Right kidney (tissue), 1 donor: ENCODE results near the gene JMJD7.

Experiments
- DNase-seq: peaks from one replicate; pipeline ENCODE4 v3.0.0-alpha.2; 2016

Gene JMJD7

DNA sequence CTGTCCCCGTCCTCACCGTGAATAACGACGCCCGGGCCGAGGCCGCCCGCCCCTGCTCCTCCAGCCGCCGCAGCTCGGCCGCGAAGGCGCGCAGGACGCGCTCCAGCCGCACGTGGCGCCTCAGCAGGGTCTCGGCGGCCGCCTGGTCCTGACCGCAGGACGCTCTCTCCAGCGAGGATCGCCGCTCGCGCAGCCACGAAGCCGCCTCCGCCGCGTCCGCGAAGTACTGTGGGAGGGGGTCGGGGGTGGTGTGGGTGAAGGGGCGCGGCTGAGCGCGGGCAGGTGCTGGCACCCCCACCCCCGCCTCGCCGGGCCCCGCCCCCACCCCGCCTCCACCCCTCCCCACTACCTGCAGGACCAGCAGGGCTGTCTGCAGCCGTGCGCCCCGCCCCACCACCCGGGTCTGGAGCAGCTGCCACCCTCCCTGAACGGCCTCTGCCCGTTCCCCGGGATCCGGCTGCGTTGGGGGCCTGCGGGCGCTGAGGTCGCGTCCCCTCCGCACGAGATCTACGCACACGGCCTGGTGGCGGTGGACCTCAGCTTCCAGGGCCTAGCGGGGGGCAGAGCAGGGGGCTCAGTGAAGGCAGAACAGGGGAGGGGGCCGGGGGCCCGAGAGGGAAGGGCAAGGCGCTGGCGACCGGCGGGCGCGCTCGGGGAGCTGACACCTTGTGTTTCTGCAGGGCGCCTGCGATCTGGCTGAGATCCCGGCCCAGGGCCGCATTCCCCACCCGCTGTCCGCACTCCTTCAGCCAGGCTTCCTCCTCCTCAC lies 54.2 kb downstream of the JMJD7 start:
- DNase-seq = no peak

- DNase-seq = no peak
Observed at GRCh38 chr15:41882689-41883483, 55.0 kb downstream of the JMJD7 start.

GRCh38 chr15:41883484-41883825 lies 55.6 kb downstream of the JMJD7 start:
- DNase-seq = no peak

- no peak for DNase-seq
Observed at GRCh38 chr15:41884458-41884857, 56.6 kb downstream of the JMJD7 start.

DNA sequence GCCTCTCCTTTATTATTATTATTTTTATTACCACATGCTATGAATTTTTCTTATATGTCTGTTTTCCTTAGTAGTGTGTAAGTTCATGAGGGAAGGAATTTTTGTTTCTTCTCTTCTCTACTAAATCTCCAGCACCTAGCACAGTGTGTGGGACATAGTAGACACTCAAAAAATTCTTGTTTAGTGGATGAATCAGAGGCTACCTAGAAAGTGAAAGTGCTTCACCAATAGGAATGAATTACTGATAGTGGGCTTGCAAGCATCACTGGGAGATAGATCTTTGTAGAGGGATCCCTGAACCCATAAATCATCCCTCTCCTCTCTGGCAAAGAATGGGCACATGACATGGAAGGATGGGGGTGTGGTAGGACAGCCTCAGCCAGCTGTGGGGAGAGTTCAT lies 57.4 kb downstream of the JMJD7 start:
- DNase-seq = no peak

DNA sequence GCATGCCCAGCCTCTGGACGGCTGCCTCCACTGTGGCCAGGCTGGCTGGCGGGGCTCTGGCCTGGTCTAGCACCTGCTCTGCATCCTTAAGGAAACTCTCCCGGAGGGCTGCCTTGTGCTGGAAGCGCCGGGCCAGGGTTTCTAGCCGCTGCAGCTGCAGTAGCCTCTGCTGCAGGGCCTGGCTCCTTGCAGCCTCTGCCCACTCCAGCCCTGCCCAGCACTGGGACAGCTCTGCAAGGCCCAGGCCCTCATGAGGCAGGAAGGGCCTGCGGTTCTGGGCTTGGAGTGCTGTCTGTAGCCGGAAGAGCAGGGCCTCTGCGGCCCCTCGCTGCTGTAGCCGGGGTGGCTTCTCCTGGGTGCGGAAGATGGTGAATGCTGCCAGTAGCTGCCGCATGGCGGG lies 57.9 kb downstream of the JMJD7 start:
- no peak for DNase-seq

GRCh38 chr15:41886741-41887140 lies 58.8 kb downstream of the JMJD7 start:
- DNase-seq = no peak

DNA sequence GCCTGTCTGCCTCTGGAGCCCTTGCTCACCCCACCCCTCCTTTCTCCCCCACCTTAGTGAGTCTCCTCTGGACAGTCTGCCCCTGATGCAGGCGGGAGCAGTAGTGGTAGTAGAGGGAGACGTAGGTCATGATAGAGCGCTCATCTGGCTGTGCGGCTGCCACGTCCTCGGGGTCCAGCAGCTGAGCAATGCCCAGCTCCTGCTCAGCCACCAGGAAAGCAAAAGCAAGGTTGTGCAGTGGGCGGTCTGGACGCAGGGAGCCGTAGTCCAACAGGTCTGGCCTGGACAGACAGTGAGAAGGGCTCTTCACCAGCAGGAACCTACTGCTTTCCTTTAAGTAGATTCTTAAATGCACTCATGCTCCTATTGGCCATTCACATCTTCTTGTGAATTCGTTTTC lies 59.3 kb downstream of the JMJD7 start:
- DNase-seq = no peak
